ENCODE measurements around the gene NKD2.
"Not testable (repeated sequence)": the region's sequence is repeated elsewhere in the genome, so short reads cannot be mapped to it uniquely, and the experiment has no call there.

NKD2 gene

DNA sequence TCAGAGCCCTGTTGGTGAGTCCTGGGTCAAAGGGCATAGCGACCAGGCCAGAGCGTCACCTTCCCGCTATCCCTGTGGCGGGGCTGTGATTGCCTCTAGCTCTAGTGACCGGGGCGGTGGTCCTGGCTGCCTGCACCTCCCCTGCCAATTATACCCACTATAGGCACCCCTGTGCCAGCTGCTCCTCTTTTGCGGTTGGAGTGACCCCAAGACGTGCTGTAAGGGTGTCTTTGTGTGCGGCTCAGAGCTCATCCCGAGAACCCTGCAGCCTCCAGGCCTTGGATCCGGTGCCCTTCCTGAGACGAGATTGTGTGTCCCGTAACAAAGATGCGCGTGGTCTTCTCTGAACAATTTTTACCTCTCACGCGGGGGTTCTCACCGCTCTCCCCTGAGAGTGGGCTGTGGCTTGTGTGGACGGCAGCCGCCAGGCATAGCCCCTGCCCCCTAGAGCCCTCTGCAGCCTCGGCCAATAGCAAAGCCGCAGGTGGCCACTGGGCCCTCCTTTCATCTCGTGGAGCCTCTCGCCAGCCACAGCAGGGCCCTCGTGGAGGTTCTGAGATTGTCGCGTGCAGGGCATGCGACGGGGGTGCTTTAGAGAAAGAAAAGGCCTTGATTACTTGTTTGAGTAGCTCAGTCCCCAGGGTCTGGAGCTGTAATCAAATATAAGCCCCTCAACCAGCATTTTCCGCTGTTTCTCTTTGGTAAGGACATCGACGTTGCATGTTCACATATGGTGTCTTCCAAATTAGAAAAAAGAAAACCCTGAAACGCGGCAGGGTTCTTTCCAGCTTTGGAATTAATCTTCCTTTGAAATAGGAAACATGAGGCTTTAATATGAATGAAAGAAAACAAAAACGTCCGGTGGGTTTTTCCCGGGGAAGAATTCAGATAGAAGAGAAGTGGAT is 10.7 kb downstream of the NKD2 start:
- ATAC-seq: no peak
- Mint-ChIP-seq H3K4me1 (no peaks in the 10 kb centered on the region), H3K27me3 (no peaks in the 10 kb centered on the region), H3K27ac (no peak overlapping the region), H3K36me3 (ENCODE audit: low read depth) (no peaks in the 10 kb centered on the region), H3K4me3 (no peak overlapping the region), H3K9me3 (no peaks in the 10 kb centered on the region)
- DNase-seq: no peak

DNA sequence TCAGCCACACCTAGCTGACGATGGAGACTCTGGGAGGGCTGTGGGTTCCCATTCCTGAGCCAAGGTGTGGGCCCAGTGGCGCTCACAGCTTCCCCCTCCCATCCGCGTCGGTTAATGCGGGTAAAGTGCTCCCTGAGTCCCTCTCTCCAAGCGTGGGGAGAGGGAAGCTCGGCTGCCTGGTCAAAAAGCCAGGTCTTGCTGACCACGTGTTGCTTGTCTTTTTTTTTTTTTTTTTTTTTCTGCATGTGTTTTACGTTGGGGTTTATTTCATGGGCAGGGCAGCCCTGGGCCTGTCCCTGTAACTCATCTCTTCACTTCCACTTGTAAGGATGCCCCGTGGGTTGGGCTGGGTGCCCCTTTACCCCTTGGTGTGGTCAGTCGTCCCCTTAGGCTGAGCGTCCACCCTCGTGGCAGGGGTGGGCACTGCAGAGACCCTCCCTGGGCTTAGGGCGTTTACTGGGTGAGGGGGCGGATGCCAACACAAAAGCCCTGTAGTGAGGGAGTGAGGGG is 11.9 kb downstream of the NKD2 start:
- H3K27me3 Mint-ChIP-seq: no peaks in the 10 kb centered on the region
- H3K27ac Mint-ChIP-seq: no peak overlapping the region
- DNase-seq (no peak), ATAC-seq (no peak)
- no peaks in the 10 kb centered on the region for H3K36me3 Mint-ChIP-seq (ENCODE audit: low read depth)
- no peaks in the 10 kb centered on the region for H3K4me1 Mint-ChIP-seq
- no peaks in the 10 kb centered on the region for H3K9me3 Mint-ChIP-seq
- no peak overlapping the region for H3K4me3 Mint-ChIP-seq

DNA sequence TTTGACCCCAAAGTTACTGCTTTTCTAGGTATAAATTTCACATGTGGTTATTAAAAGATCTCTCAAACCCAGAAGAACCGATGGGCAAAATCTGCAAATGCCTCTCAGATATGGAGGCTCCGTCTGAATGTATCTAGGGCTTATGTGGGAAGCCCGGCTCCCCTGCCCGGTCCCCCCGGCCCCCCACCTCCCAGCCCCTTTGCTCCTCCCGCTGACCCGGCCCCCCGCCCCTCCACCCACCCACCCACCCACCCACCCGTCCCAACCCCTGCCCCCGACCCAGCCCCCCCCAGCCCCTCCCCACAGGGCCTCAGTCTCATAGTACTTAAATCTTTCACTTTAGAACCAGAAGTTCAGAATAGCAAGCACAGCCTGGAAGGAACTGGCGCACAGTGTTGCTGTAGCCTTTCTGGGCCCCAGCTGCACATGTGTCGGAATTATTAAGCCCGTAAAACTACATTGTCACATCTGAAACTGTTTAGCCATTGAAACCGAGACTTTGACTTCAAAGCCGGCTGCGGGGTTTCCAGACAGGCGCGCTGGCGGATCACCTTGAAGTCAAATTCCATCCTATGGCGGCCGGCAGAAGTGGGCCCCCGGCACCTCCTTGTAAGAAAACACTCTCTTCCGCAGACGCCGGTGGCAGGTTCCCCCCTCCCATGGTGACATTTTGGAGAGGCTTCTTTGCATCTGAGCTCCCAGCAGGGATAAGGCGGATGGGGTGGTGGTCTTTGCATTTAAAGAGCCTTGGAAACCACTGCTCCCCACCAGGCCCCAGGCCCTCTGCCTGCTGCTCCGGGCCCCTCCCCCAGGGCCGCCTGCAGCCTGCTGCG is 12.8 kb downstream of the NKD2 start:
- DNase-seq (no peak), ATAC-seq (no peak)
- no peaks in the 10 kb centered on the region for H3K4me1 Mint-ChIP-seq

DNA sequence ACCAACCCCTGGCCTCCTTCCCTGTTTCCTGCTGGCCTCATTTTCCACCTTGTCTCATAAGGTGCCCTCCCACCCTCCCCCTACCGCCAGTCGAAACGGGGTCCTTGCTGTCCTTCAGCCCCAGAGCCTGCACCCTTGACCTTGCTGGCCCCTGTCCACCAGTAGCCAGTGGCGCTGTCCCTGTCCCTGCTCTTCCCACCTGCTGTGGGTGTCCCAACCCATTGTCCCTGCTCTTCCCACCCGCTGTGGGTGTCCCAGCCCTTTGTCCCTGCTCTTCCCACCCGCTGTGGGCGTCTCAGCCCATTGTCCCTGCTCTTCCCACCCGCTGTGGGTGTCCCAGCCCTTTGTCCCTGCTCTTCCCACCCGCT is 13.4 kb downstream of the NKD2 start:
- H3K9me3 Mint-ChIP-seq; H3K27ac Mint-ChIP-seq; H3K27me3 Mint-ChIP-seq; ATAC-seq; H3K36me3 Mint-ChIP-seq (ENCODE audit: low read depth); H3K4me1 Mint-ChIP-seq; DNase-seq; H3K4me3 Mint-ChIP-seq: not testable (repeated sequence)

More for the DNA sequence above, 12.8 kb downstream of the NKD2 start:
- Mint-ChIP-seq H3K4me3 (no peak overlapping the region), H3K36me3 (ENCODE audit: low read depth) (no peaks in the 10 kb centered on the region), H3K27me3 (no peaks in the 10 kb centered on the region), H3K27ac (no peak overlapping the region), H3K9me3 (no peaks in the 10 kb centered on the region)

DNA sequence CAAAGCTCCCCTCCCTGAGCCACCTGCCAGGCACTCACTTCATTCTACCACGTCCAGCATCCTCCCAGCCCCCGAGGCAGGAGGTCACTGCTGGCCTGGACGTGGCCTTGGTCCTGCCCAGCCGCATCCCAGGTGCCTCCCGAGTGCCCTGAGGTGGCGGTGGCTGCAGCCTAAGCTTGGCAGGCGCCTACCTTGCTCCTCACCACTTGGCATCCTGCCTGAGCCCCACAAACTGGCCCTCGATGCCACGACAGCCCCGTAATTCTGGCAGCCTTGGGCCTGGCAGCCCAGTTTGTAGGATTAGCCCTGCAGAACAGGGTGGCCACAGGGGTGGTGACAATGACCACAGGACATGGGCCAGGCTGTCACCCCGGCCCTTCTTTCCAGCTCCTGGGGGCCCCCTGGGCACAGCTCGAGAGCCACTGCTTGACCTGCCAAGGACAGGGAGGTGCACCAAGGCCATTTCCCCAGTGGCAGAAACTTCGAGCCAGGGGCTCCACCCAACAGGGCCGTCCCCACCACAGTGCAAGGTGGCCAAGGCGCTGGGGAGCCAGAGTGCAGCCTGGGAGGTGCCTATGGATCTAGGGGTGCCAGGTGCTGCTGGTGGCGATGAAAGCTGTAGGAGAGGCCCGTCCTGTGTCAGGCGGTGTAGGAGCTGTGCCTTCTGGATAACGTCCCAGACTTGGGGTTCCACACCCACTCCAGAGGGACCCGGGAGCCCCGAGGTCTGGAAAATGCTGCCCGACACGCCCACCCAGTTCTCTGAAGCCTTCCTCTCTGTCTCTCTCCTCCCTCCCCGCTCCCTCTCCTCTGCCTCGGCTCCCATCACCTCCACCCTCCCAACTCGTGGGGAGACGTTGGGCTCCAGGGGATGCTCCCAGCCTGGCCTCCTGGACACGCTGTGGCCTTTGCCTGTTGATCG is 18.4 kb downstream of the NKD2 start:
- no peak for ATAC-seq
- Mint-ChIP-seq H3K27ac (no peak overlapping the region), H3K9me3 (no peaks in the 10 kb centered on the region), H3K36me3 (ENCODE audit: low read depth) (no peaks in the 10 kb centered on the region), H3K27me3 (no peaks in the 10 kb centered on the region), H3K4me1 (no peaks in the 10 kb centered on the region), H3K4me3 (no peak overlapping the region)
- no peak for DNase-seq

DNA sequence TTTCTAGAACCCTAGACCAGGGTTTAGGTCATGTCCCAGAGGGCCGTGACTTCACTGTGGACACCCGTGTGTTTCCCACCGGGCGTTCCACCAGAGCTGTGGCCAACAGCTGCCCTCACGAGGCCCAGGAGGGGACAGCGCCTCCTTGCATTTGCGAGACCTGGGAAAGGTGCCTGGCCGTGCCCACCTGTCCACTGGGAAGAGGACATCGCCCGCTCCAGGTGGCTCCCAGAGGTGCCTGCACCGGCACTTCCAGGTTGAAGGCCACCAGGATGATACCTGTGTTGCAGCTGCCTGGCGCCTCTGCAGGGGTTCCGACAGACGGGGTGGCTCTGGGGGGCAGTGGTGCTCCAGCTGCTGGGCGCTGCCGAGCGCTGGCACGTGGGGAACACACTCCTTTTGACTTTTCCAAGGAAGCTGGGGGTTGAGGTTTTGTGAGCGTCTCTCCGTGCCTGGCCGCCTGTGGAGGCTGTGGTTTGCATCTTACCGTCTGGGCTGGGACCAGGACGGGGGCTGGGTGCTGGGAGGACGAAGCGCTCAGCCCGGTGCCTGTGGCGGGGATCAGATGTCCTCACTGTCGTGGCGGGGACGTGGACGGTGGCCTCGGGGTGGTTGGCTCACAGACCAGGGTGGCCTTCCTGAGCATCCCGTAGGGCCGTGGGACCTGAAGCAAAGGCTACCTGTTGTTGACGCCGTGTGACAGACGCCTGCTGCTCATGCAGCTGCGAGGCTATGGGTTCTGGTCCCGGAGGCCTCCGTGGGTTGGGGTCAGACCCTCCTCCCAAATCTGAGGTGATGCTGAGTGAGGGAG is 19.2 kb downstream of the NKD2 start:
- no peaks in the 10 kb centered on the region for H3K27me3 Mint-ChIP-seq
- H3K4me1 Mint-ChIP-seq: no peaks in the 10 kb centered on the region
- no peaks in the 10 kb centered on the region for H3K9me3 Mint-ChIP-seq
- no peak for DNase-seq
- no peak overlapping the region for H3K27ac Mint-ChIP-seq
- no peak overlapping the region for H3K4me3 Mint-ChIP-seq
- no peaks in the 10 kb centered on the region for H3K36me3 Mint-ChIP-seq (ENCODE audit: low read depth)
- ATAC-seq: no peak

DNA sequence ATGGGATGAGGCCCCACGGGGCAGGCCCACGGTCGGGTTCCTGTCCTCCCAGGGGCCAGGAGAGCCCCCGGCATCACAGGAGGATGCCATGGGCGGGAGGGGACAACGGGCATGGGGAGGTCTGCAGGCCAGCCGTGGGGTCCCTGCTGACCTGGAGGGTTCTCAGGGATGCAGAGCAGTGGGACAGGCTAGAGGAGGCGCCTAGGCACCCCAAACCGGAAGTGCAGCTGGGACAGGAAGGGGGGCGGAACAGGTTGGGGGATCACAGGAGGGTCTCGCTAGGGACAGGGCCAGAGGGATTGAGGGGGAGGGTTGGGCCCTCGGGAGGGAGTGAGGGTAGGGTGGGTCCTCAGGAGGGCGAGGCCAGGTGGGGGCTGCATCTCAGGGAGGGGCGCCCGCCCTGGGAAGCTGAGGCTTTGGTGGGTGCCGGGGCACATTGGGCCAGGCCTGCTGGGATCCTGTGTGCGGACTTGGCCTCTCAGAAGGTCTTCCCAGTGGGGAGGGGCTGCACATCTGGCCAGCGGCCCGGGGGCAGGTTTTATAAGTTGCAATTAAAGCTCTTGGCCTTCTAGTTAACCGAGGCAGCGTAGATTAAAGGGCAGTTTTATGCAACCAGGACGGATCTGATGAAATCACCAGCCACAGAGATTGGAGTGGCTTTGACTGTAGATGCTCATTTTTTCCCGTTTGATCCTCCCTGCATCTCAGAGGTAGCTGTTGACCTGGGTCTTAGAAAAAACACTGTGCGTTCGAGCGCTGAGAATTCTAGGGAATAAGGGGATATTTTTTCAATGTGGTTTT is 20.1 kb downstream of the NKD2 start:
- Mint-ChIP-seq H3K4me3 (no peak overlapping the region), H3K9me3 (no peaks in the 10 kb centered on the region), H3K36me3 (ENCODE audit: low read depth) (no peaks in the 10 kb centered on the region), H3K27me3 (no peaks in the 10 kb centered on the region), H3K27ac (no peak overlapping the region), H3K4me1 (no peaks in the 10 kb centered on the region)
- ATAC-seq: no peak
- no peak for DNase-seq

DNA sequence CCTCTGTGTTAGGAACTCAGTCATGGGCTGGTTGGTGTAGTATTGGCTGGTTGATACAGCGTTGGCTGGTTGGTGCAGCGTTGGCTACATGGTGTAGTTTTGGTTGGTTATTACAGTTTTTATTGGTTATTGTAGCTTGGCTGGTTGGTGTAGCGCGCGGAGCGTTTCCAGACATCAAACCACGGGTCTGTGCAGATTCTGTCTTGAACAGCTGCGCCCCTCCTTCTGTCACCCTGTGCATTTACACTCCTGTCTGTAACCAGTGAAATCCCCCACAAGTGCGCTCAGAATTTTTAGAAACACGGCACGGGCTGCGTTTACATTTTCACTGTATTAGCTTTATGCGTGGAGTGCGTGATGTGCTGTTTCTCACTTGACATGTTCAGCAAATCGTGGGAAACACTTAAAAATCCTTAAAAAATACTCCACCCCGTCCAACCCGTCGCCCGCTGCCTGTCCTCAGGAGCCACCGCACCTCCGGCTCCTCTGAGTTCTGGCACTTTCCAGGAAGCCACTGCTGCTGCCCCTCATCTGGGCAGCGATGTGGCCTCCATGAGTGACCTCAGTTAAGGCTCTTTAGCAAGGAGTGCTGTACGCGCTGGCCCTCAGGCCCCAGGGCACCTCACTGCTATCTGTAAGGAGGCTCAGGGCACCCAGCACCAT is 20.8 kb downstream of the NKD2 start:
- Mint-ChIP-seq H3K36me3 (ENCODE audit: low read depth) (no peaks in the 10 kb centered on the region), H3K4me1 (no peaks in the 10 kb centered on the region), H3K27ac (no peak overlapping the region), H3K9me3 (no peaks in the 10 kb centered on the region), H3K27me3 (no peaks in the 10 kb centered on the region), H3K4me3 (no peak overlapping the region)
- DNase-seq: no peak
- no peak for ATAC-seq

DNA sequence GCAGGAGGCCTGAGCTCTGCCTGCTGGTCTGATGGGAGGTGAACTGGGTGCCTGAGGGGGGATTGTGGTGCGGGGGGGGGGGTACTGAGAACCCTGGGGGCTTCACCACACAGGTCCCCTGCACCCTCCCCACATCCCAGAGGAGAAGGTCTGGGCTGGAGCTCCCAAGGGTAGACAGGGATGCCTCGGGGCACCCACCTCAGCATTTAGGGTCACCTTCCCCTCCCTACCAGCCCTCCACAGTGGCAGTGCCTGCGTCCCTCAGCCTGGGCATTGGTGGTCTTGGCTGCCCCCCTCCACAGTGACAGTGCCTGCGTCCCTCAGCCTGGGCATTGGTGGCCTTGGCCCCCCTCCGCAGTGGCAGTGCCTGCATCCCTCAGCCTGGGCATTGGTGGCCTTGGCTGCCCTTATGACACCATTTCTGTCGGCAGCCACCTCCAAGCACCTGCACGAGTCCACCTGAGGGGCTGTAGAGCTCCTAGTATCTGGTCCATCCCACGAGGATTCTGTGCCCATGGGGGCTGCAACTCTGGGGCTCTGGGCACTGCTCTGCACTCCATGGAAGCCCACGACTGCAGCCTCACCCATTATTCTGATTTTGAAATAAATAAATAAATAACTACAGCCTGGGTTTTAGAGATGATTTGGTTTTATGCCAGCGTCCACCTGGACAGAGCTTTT is 21.5 kb downstream of the NKD2 start:
- no peak for DNase-seq
- Mint-ChIP-seq H3K4me3 (no peak overlapping the region), H3K27ac (no peak overlapping the region), H3K27me3 (peaks cover 1% of the 10 kb centered on the region), H3K9me3 (no peaks in the 10 kb centered on the region), H3K36me3 (ENCODE audit: low read depth) (no peaks in the 10 kb centered on the region), H3K4me1 (no peaks in the 10 kb centered on the region)
- no peak for ATAC-seq

DNA sequence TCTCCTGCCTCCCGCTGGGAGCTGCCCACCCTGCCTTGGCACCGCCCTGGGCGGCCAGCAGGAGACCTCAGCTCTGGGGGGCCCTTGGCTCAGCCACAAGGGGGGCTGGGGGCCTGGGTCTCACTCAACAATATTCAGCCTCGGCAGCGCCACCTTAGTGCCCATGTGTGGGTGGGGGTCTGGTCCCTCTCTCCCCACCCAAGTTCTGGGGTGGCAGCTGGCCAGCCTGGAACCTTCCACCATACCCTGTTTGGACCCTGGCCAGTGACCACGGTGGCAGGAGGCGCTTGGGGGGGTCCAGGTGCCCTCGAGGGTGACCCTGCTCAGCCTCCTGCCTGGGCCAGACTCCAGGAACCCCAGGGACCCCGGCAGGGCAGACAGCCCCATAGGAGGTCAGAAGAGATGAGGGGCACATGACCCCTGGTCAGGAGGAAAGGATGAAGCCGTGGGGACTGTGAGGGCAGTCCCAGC is 22.2 kb downstream of the NKD2 start:
- Mint-ChIP-seq H3K9me3 (no peaks in the 10 kb centered on the region), H3K27ac (no peak overlapping the region), H3K36me3 (ENCODE audit: low read depth) (no peaks in the 10 kb centered on the region), H3K4me3 (no peak overlapping the region), H3K27me3 (peaks cover 1% of the 10 kb centered on the region), H3K4me1 (no peaks in the 10 kb centered on the region)
- DNase-seq: no peak
- no peak for ATAC-seq

DNA sequence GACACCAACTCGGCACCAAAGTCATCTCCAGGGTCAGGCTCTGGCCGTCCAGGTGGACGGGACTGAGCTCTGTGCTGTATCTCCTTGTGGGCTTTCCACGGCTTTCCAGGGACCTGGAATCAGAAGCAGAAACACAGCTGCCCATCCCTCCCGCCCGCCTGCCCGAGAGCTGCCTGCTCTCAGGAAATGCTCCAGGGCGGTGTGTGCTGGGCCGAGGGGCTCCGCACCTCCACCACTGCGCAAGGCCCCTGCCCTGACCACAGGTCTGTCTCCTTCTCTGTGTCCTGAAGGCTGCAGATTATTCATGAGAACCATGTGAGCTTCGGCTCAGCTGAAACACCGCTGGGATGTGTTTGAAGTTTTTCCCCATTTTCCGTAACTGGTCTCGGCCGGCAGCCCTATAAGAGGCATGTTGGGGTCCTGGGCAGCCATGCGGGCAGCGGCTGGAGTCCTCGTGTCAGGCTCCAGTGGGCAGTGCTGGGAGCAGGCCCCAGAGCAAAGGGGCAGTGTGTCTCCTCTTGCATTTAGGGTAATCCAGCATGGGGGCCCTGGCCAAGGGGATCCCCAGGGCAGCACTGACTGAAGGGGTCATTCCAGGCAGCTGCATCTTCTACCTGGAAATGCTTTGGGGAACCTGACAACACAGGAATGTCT is 22.8 kb downstream of the NKD2 start:
- Mint-ChIP-seq H3K36me3 (ENCODE audit: low read depth) (no peaks in the 10 kb centered on the region), H3K27ac (no peak overlapping the region), H3K4me3 (no peak overlapping the region)

DNA sequence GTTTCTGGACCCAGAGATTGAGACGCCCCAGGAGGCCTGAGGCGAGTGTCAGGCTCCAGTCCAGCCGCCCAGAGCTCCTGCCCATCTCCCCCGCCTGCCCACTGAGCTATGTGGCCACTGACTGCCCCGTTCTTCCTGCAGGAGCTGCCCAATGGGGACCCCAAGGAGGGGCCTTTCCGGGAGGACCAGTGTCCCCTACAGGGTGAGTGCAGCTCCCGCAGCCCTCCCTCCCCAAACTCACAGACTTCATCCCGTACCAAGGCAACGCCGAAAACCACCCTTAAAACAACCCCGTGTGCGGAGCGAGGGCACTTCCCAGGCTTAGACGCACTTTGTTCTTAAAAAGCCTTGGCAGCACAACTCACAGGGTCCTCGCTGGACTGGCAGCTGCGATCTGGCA is 23.4 kb downstream of the NKD2 start:
- no peak overlapping the region for H3K27ac Mint-ChIP-seq
- DNase-seq: no peak
- no peak overlapping the region for H3K4me3 Mint-ChIP-seq
- peaks cover 1% of the 10 kb centered on the region for H3K27me3 Mint-ChIP-seq
- no peaks in the 10 kb centered on the region for H3K4me1 Mint-ChIP-seq
- no peak for ATAC-seq
- no peaks in the 10 kb centered on the region for H3K9me3 Mint-ChIP-seq
- no peaks in the 10 kb centered on the region for H3K36me3 Mint-ChIP-seq (ENCODE audit: low read depth)

More for the DNA sequence above, 22.8 kb downstream of the NKD2 start:
- no peaks in the 10 kb centered on the region for H3K4me1 Mint-ChIP-seq
- no peaks in the 10 kb centered on the region for H3K9me3 Mint-ChIP-seq
- DNase-seq: no peak
- H3K27me3 Mint-ChIP-seq: peaks cover 1% of the 10 kb centered on the region
- ATAC-seq: no peak
